ENCODE measurements around the gene OCSTAMP.

Gene OCSTAMP

GRCh38 chr20:46551522-46552381, 1.3 kb upstream of the OCSTAMP start:
- CTCF ChIA-PET, result interaction anchor here (0.6 to 1.6 kb wide), 2 partner anchors 9 to 10 kb away, joined by 3 read pairs; no protein-coding TSS in a partner anchor
- DNase-seq (ENCODE audit: extremely low spot score), result no peak
- TF ChIP-seq TARDBP (IDR thresholded peaks at IDR 0.05) (no peak), BHLHE40 (IDR thresholded peaks at IDR 0.05; ENCODE audit: borderline replicate concordance) (no peak)
- POLR2A ChIA-PET, result no interaction called here

DNA sequence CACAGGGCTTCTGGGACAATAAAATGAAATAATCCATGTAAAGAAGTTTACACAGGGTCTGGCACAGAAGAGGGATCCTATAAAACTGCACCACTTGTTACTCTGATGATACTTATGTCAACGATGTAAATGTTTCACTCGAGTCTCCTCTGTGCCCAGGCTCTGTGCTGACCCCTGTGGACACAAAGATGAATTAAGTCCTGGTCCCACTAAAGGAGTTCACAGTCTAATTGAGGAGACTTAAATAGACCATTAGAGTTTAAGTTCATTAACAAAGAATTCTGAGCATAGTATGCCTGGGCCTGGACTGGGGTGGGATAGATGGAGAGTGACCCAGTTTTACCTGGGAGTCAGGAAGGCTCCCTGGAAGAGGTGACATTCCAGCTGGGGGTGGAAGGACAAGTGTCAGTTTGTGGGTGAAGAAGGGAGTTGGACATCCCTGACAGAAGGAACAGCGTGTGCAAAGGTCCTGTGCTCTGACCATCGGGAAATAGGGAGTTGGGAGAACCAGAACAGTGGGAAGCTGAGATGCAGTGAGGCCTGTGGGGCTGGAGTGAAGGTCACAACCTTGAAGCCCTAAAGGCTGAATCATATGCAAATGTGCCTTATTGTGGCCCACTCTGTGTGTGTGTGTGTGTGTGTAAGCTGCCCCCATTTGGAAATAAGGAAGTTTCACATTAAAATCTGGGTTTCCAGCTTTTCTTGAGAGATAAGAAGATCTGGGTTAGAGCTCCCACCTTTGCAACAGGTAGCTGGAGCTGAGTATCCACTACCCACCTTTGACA, 1.1 kb downstream of the OCSTAMP start:
- ChIA-PET POLR2A (no interaction called here), CTCF (interaction anchor here (1.3 kb wide), 1 partner anchor 13 kb away, joined by 5 read pairs; no protein-coding TSS in a partner anchor)
- TF ChIP-seq TARDBP (IDR thresholded peaks at IDR 0.05) (no peak), NFRKB (IDR thresholded peaks at IDR 0.05) (no peak), SUZ12 (IDR thresholded peaks at IDR 0.05) (no peak), SP1 (IDR thresholded peaks at IDR 0.05) (no peak), FOXA1 (IDR thresholded peaks at IDR 0.05) (no peak), L3MBTL2 (conservative IDR thresholded peaks at IDR 0.05) (no peak), FOXK2 (IDR thresholded peaks at IDR 0.05) (no peak), HDGF (IDR thresholded peaks at IDR 0.05; ENCODE audit: borderline replicate concordance) (no peak), LEF1 (IDR thresholded peaks at IDR 0.05; ENCODE audit: borderline replicate concordance) (no peak), PKNOX1 (IDR thresholded peaks at IDR 0.05) (no peak), ZNF384 (IDR thresholded peaks at IDR 0.05) (no peak)
- no peak for DNase-seq (ENCODE audit: extremely low spot score)

DNA sequence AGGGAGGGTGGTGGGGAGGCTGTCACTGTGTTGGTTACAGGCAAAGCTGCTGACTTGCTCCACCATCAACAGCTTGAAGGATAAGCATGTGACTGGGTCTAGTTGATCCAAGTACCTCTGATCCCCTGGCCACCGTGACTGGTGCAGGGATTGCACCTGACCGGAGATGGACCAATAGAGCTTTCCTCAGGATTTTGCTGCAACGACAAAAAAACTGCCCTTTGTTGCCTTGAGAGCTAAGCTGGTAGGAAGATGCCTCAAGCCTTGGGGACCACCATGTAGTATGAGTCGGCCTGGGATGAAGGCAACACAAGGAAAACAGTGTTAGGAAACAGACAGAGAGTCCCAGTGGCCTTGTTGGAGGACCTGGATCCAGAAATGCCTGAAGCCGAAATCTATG, 1.8 kb downstream of the OCSTAMP start:
- CTCF ChIA-PET, result no interaction called here
- TF ChIP-seq LEF1 (IDR thresholded peaks at IDR 0.05; ENCODE audit: borderline replicate concordance) (no peak), ARNT (IDR thresholded peaks at IDR 0.05) (no peak), SP1 (IDR thresholded peaks at IDR 0.05) (no peak), FOXA1 (IDR thresholded peaks at IDR 0.05) (no peak), TARDBP (IDR thresholded peaks at IDR 0.05) (no peak), ZNF384 (IDR thresholded peaks at IDR 0.05) (no peak), SUZ12 (IDR thresholded peaks at IDR 0.05) (no peak), PKNOX1 (IDR thresholded peaks at IDR 0.05) (no peak), L3MBTL2 (conservative IDR thresholded peaks at IDR 0.05) (no peak), FOXK2 (IDR thresholded peaks at IDR 0.05) (no peak), FOXM1 (IDR thresholded peaks at IDR 0.05; ENCODE audit: borderline replicate concordance) (no peak), NFRKB (IDR thresholded peaks at IDR 0.05) (no peak), CTBP1 (IDR thresholded peaks at IDR 0.05; ENCODE audit: borderline replicate concordance) (no peak), HDGF (IDR thresholded peaks at IDR 0.05; ENCODE audit: borderline replicate concordance) (no peak), ELF4 (IDR thresholded peaks at IDR 0.05) (no peak)
- POLR2A ChIA-PET, result no interaction called here
- no peak for DNase-seq (ENCODE audit: extremely low spot score)

- CTCF ChIA-PET, result no interaction called here
- POLR2A ChIA-PET, result no interaction called here
- no peak for DNase-seq (ENCODE audit: extremely low spot score)
- TF ChIP-seq CTBP1 (IDR thresholded peaks at IDR 0.05; ENCODE audit: borderline replicate concordance), result no peak
- TF ChIP-seq FOXM1 (IDR thresholded peaks at IDR 0.05; ENCODE audit: borderline replicate concordance), result no peak
- no peak for TF ChIP-seq ZNF384 (IDR thresholded peaks at IDR 0.05)
- TF ChIP-seq SP1 (IDR thresholded peaks at IDR 0.05), result no peak
- TF ChIP-seq TARDBP (IDR thresholded peaks at IDR 0.05), result no peak
- TF ChIP-seq SUZ12 (IDR thresholded peaks at IDR 0.05), result no peak
- no peak for TF ChIP-seq L3MBTL2 (conservative IDR thresholded peaks at IDR 0.05)
- no peak for TF ChIP-seq ELF4 (IDR thresholded peaks at IDR 0.05)
- no peak for TF ChIP-seq PKNOX1 (IDR thresholded peaks at IDR 0.05)
- TF ChIP-seq ARNT (IDR thresholded peaks at IDR 0.05), result no peak
Measured at GRCh38 chr20:46547995-46548394, 2.5 kb downstream of the OCSTAMP start.

GRCh38 chr20:46546936-46547335, 3.5 kb downstream of the OCSTAMP start:
- TF ChIP-seq TARDBP (IDR thresholded peaks at IDR 0.05), result no peak
- no peak for TF ChIP-seq ZNF384 (IDR thresholded peaks at IDR 0.05)
- TF ChIP-seq PKNOX1 (IDR thresholded peaks at IDR 0.05), result no peak
- no peak for TF ChIP-seq ARNT (IDR thresholded peaks at IDR 0.05)
- TF ChIP-seq SUZ12 (IDR thresholded peaks at IDR 0.05), result no peak
- no peak for TF ChIP-seq FOXM1 (IDR thresholded peaks at IDR 0.05; ENCODE audit: borderline replicate concordance)
- no peak for DNase-seq (ENCODE audit: extremely low spot score)
- CTCF ChIA-PET, result no interaction called here
- POLR2A ChIA-PET, result no interaction called here

DNA sequence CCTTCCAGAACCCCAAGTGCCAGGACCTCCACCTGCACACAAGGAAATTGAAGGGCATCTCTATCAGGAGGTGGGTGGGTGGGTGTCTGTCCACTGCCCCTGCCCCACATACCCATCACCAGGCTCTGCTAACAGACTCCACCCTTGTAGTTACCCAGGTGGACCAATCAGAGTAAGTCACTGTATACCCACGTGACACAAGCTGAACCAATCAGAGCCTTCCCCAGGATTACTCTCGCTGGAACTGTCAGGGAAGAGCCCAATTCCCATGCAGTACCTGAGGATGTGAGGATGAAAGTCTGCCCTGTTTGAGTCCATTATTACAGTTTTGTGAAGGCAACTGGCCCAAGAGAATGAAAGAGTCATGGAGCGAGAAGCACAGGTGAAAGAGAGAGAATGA, 4.2 kb downstream of the OCSTAMP start:
- TF ChIP-seq BHLHE40 (IDR thresholded peaks at IDR 0.05; ENCODE audit: borderline replicate concordance) (no peak), SP1 (IDR thresholded peaks at IDR 0.05) (no peak), FOXM1 (IDR thresholded peaks at IDR 0.05; ENCODE audit: borderline replicate concordance) (no peak), SUZ12 (IDR thresholded peaks at IDR 0.05) (no peak), ELF4 (IDR thresholded peaks at IDR 0.05) (no peak), CTBP1 (IDR thresholded peaks at IDR 0.05; ENCODE audit: borderline replicate concordance) (no peak), ARNT (IDR thresholded peaks at IDR 0.05) (no peak), NFRKB (IDR thresholded peaks at IDR 0.05) (no peak), PKNOX1 (IDR thresholded peaks at IDR 0.05) (no peak), ZNF384 (IDR thresholded peaks at IDR 0.05) (no peak), HDGF (IDR thresholded peaks at IDR 0.05; ENCODE audit: borderline replicate concordance) (no peak), FOXA1 (IDR thresholded peaks at IDR 0.05) (no peak), L3MBTL2 (conservative IDR thresholded peaks at IDR 0.05) (no peak), LEF1 (IDR thresholded peaks at IDR 0.05; ENCODE audit: borderline replicate concordance) (no peak), TARDBP (IDR thresholded peaks at IDR 0.05) (no peak), FOXK2 (IDR thresholded peaks at IDR 0.05) (no peak)
- CTCF ChIA-PET, result no interaction called here
- POLR2A ChIA-PET, result no interaction called here
- DNase-seq (ENCODE audit: extremely low spot score), result no peak
